ENCODE results near the gene OOSP2.

Gene OOSP2

DNA sequence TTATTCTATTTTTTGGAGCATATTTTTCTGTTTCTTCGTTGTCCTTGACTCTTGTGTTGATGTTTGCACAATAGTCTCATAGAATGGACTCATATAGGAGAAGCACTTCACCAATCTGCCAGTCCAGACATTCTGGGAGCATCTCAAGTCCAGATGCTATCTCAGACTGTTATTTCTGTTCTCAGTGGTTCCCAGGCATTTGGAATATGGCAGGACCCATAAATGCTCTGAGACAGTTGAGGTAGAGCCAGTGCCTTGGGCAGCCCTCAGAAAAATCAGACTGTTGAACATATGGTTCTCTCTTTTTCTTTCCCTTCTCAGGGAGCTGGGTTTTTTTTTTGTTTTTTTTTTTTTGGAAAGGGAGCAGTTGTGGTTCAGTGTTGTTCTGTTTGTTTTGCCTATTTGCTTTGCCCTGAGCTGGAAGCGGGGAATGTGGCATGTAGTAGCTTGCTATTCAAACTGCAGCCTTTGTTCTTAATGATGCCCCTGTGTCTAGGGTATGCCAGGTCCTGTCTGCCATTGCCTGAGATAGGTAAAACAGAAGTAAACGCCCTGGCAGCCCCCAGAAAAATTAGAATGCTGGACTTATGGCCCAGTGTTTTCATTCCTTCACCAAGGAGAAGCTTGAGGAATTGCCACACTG, 44.5 kb downstream of the OOSP2 start:
- DNase-seq, result no peak

DNA sequence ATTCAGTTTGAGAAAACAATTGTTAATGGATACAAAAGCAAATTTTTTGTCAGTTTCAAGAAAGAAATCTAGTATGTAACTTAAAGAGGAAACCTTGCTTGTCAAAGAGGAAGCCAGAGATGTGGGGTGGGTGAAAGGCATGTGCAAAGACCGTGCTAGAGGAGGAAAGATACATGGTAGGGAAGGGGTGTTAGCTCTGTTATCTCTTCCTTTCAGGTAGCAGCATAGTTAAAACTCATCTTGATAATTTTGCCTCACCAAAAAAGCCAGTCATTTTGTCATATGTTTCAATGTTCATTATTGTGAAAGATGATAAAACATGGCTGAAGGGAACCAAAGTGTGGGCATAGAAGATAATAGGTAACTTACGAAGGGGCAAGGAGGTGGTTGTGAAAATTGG, 45.7 kb downstream of the OOSP2 start:
- no peak for DNase-seq

DNA sequence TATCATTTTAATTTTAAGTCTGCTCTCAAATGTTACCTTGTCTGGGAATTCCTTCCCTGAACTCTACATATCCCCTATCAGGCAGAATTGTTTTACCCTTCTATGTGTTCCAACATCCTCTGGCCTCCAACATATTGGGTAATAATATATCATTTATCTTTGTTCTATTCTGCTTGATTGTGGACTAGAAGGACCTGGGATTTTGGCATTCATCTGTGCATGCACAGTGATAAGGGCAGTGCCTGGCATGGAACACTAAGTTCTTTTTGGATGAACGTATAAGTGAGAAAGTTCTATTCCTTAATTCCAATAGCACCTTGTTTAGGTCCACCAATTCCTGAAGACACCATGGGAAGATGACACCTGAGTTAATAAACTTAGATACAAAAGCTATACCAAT, 47.0 kb downstream of the OOSP2 start:
- no peak for DNase-seq

GRCh38 chr11:60088364-60088763, 48.2 kb downstream of the OOSP2 start, which contains the start of gene MS4A2:
MS4A2 (plus strand) TSS chr11:60088664; CDS start chr11:60088766, 102 bp downstream.
- no peak for DNase-seq

- DNase-seq, result no peak
These were observed 55.4 kb downstream of the OOSP2 start for GRCh38 chr11:60095477-60096120.

DNA sequence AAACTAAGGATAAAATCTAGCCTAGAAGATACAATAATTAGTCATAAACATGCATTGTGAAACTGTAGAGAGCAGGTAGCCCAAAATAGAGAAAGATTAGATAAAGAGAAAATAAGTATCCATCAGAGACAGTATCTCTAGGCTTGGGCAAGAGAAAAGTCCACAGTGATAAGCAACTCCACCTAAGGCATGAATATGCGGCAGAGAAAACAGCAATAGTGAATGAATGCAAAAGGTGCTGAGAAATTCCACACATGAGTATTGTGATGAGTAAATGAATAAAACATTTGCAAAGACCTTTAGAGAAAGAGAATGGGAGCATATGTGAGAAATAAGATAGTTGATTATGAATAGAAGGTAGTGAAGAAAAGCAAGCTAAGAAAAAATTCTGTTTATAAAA, 57.0 kb downstream of the OOSP2 start:
- no peak for DNase-seq

Data from NCI-H1694 (cell line).